Vagina (tissue), 2 donors: ENCODE measurements around the gene ARMC9.

Experiments used
- POLR2A ChIP-seq, 2 donors: fragments of 450-650 bp; IDR thresholded peaks; one replicate each; pipeline ENCODE4 v1.6.1; 2017; ENCODE audit warnings: antibody characterized with exemption in 2 of 2, mild to moderate bottlenecking in 2 of 2, moderate library complexity in 2 of 2
- POLR2AphosphoS5 ChIP-seq, 2 donors: sonication (generic); formaldehyde crosslinking; IDR thresholded peaks; one replicate each; pipeline ENCODE4 v1.9.0; 2017; ENCODE audit warnings: antibody characterized with exemption in 2 of 2, mild to moderate bottlenecking in 2 of 2, low read depth in 1 of 2; ENCODE audit not compliant: insufficient read depth in 1 of 2
- TF ChIP-seq, protein P1 (sequence below), 3 experiments: fragments of 450-650 bp in 2 of 3; fragments of 200-600 bp in 1 of 3; sonication (generic) in 1 of 3; IDR thresholded peaks; one replicate each; pipeline ENCODE4 v1.5.1; 2017 to 2019; ENCODE audit warnings: antibody characterized with exemption in 3 of 3, mild to moderate bottlenecking in 2 of 3, moderate library complexity in 2 of 3

DNA sequence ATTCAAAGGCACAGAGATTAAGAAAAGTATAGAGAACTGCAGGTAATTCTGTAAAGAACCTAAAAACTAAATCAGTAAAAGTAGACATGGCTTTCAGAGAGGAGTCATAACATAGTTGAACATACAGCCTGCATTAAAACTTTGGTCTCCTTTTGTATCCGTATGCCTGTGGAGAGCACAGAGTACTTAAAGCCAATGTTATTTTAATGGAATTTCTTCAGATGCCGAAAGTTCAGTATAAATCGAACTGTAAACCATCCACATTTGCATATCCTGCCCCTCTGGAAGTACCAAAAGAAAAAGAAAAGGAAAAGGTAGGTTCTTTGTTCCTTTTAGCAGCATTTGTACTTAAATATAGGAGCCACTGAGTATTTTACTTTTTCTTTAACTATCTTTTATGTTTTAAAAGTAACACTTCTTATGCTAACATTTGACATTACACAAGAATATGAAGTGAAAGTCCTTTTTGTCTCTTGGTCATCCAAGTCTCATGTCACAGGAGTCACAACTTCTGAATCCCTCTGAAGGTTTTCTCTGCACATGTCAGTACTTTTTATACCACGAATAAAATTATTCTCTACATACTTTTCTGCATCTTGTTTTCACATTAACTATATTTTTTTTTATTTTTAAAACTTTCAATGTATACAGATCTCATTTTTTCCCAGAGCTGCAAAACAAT is 34.9 kb upstream of the ARMC9 start:
- TF ChIP-seq, protein P1, sequence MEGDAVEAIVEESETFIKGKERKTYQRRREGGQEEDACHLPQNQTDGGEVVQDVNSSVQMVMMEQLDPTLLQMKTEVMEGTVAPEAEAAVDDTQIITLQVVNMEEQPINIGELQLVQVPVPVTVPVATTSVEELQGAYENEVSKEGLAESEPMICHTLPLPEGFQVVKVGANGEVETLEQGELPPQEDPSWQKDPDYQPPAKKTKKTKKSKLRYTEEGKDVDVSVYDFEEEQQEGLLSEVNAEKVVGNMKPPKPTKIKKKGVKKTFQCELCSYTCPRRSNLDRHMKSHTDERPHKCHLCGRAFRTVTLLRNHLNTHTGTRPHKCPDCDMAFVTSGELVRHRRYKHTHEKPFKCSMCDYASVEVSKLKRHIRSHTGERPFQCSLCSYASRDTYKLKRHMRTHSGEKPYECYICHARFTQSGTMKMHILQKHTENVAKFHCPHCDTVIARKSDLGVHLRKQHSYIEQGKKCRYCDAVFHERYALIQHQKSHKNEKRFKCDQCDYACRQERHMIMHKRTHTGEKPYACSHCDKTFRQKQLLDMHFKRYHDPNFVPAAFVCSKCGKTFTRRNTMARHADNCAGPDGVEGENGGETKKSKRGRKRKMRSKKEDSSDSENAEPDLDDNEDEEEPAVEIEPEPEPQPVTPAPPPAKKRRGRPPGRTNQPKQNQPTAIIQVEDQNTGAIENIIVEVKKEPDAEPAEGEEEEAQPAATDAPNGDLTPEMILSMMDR (IDR thresholded peaks at IDR 0.05): no peak
- TF ChIP-seq POLR2AphosphoS5 (IDR thresholded peaks at IDR 0.05; ENCODE audit: insufficient read depth in 1 of 2, low read depth in 1 of 2) (no peak), POLR2A (IDR thresholded peaks at IDR 0.05) (no peak)
